KOPT-K1 (cell line): Measurements from ENCODE around the gene DCDC2.
"Not testable (repeated sequence)": the region's sequence is repeated elsewhere in the genome, so short reads cannot be mapped to it uniquely, and the experiment has no call there.

Experiments
- H3K27ac ChIP-seq: fragments of 200-600 bp; sonication (generic); 2 replicates; pipeline ENCODE4 v1.5.1; 2016; ENCODE audit warnings: antibody characterized with exemption, mild to moderate bottlenecking, low read depth, low read length; ENCODE audit not compliant: poor library complexity, severe bottlenecking
- H3K36me3 ChIP-seq: fragments of 200-600 bp; sonication (generic); 2 replicates; pipeline ENCODE4 v1.5.1; 2017; ENCODE audit warnings: antibody characterized with exemption, mild to moderate bottlenecking, low read length, moderate library complexity; ENCODE audit not compliant: insufficient read depth
- H3K9me3 ChIP-seq: fragments of 200-600 bp; sonication (generic); 2 replicates; pipeline ENCODE4 v1.5.1; 2017; ENCODE audit warnings: antibody characterized with exemption, low read length, mild to moderate bottlenecking; ENCODE audit not compliant: insufficient read depth, poor library complexity, severe bottlenecking

The DCDC2 gene

DNA sequence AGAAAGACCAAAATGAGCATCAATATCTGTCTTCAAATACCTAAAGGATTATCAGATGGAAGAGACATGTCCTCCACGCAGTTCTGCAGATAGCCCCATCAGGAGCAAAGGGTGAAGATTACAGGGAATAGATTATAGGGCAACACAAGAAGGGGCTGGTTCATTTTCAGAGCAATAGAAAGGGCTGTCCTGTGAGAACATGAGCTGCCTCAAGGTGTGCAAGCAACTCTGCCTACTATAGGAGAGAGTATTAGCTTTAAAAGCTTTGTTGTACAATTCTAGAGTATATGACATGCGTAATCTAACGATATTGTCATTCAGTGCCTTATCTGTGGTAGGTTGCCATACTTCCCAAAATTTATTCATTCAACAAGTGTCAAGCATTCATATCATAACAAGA lies 119.2 kb downstream of the DCDC2 start:
- Histone ChIP-seq H3K9me3 (no peaks in the 10 kb centered on the region), H3K36me3 (no peaks in the 10 kb centered on the region), H3K27ac (no peak overlapping the region)

GRCh38 chr6:24236779-24237178 lies 121.1 kb downstream of the DCDC2 start:
- H3K27ac ChIP-seq, H3K9me3 ChIP-seq, H3K36me3 ChIP-seq: not testable (repeated sequence)

DNA sequence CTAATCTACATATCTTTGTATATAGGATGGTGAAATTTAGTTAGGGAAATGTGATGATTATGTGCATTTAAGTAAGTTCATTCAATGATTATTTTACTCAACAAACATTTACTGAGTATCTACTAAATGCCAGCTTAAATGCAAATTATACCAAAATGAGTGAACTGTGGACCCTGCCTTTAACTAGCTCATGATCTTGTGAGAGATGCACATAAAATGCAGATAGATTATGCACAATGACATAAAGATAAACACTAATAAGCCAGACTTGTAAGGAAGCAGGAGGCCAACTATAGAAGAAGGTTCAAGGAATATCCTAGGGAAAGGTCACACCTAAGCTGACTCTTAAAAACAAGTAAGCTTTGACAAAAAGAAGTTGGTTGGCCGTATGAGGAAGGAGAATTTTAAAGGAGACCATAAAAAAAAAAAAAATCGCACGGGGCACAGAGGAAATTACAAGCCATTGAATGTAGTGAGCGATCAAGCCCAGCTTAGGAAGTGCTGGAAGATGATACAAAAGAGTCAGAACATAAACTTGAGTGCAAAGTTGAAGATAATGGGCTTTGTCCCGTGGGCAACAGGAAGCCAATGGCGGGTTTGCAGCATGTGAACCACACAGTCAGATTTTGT lies 123.9 kb downstream of the DCDC2 start:
- H3K27ac ChIP-seq, result no peak overlapping the region
- H3K36me3 ChIP-seq, result no peaks in the 10 kb centered on the region
- no peaks in the 10 kb centered on the region for H3K9me3 ChIP-seq

DNA sequence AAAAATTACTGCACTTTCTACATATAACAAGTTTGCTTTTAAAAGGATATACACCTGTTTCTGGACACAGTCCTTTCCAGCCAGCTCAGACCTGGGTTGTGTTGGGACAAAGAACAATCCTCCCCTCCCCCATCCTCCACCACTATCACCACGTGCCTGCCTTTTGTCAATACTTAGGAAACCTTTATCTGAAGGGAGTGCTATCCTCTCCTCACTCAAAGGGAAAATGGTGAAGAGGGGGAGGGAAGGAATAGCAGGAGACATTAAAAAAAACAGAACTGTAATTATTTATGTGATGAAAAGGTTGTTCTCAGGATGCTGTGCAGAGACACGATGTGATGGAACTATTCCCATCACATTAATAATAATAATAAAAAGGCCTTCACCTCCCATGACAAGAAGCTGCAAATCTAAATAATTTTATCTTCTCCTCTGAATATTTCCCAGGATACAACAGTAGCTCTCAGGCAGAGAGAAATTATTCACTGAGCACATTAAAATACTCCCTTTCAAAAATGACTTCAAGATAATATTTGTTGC lies 126.4 kb downstream of the DCDC2 start:
- Histone ChIP-seq H3K36me3 (no peaks in the 10 kb centered on the region), H3K27ac (no peak overlapping the region)

GRCh38 chr6:24229696-24230405 lies 128.0 kb downstream of the DCDC2 start:
- H3K27ac ChIP-seq, result no peak overlapping the region
- no peaks in the 10 kb centered on the region for H3K9me3 ChIP-seq
- H3K36me3 ChIP-seq, result no peaks in the 10 kb centered on the region

More for the DNA sequence above, 126.4 kb downstream of the DCDC2 start:
- no peaks in the 10 kb centered on the region for H3K9me3 ChIP-seq

DNA sequence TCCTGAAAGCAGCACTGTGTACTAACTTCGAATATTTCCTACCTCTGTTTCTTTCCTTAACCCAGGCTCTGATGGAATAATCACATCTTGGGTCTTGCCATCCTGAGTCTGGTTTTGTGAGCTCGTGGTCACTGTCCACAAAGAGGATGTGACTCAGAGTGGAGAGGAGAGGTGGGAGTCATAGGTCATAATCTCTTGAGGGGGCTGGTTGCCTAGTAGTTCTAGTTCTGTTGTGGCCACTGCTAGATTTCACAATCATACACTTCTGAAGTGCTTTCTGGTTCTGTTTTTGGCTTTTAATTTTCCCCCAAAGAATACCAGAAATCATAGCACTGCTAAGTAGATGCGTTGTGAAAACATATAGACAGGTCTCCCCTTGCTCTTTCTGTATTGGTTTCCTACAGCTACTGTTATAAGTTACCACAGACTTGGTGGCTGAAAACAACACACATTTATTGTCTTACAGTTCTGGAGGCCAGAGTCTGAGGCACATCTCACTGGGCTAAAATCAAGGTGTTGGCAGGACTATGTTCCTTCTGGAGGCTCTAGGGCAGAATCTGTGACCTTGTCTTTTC lies 129.1 kb downstream of the DCDC2 start:
- Histone ChIP-seq H3K9me3 (no peaks in the 10 kb centered on the region), H3K36me3 (no peaks in the 10 kb centered on the region), H3K27ac (no peak overlapping the region)

DNA sequence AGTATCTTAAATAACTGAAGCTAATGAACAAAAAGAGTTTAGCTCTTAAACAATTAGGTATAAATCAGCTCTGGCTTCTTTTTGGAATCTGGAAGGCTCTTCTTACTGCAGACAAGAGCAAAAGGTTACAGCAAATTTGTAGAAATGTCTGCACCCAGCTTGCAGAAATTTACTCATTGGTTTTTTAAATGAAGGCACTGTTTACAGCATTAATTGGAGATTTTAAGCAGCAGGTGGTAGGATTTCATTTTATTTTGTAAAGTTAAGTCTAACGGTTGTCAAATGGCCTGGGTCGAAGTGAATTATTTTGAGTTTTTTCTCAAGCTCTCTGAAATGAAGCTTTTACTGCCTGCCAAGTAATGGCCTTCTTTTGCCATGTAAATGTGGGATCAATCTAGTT lies 129.7 kb downstream of the DCDC2 start:
- H3K9me3 ChIP-seq, result no peaks in the 10 kb centered on the region
- no peaks in the 10 kb centered on the region for H3K36me3 ChIP-seq
- no peak overlapping the region for H3K27ac ChIP-seq

GRCh38 chr6:24227556-24227955 lies 130.3 kb downstream of the DCDC2 start:
- no peak overlapping the region for H3K27ac ChIP-seq
- no peaks in the 10 kb centered on the region for H3K36me3 ChIP-seq
- H3K9me3 ChIP-seq, result no peaks in the 10 kb centered on the region

GRCh38 chr6:24226541-24226940 lies 131.3 kb downstream of the DCDC2 start:
- no peaks in the 10 kb centered on the region for H3K36me3 ChIP-seq
- no peaks in the 10 kb centered on the region for H3K9me3 ChIP-seq
- H3K27ac ChIP-seq, result no peak overlapping the region

GRCh38 chr6:24225838-24226237 lies 132.0 kb downstream of the DCDC2 start:
- H3K9me3 ChIP-seq, result no peaks in the 10 kb centered on the region
- H3K27ac ChIP-seq, result no peak overlapping the region
- no peaks in the 10 kb centered on the region for H3K36me3 ChIP-seq

DNA sequence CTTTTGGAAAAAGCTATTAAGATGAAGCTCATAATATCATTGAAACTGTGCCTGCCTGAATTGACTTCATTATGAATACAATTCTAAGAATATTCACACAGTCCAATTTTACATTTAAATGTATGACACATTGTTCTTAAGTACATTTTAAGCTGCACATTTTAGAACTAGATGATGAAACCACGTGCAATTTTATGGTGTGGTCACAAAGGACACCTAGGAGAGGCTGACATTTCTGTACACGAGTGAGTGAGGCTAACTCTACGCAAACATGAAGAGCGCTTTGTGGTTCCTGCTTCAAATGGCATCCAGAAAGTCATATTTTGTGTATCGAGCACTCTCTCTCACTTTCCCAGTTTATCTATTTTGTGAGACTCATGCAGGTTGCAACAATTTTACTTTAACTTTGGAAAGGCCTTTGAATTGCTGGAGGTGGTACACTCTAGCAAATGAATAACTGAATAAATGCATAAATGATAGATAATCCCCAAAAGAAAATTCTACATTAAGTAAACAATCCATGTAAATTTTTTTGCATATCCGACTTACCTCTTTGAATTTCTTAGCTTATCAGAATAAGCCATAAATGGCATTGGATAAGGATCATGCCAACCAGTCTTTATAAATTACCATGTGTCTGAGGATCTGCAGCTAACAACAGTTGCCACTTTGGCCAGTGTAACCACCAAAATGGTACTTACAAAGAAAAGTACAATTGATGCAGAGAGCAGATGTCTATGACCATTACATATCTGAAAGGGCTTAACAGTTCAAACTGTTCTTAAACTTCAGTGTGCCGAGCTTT lies 134.5 kb downstream of the DCDC2 start:
- H3K27ac ChIP-seq, result no peak overlapping the region
- no peaks in the 10 kb centered on the region for H3K9me3 ChIP-seq
- no peaks in the 10 kb centered on the region for H3K36me3 ChIP-seq

DNA sequence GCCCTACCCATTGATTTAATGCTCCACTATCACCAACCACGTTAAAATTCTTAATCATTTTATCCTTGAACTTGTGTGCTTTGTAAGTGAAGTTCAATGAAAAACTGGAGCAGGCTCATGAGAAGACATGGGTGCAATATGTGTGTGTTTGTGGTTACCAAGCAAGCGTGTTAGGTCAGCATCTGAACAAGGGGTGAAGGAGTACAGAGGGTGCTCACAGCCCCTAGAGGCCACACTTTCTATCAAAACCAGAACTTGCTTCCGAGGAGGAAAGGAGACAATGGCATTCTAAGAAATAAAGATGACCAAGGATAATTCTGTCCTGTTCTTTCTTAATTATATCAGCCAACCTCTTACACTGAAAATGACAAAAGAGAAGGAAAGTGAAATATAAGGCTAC lies 138.2 kb downstream of the DCDC2 start:
- Histone ChIP-seq H3K9me3 (no peaks in the 10 kb centered on the region), H3K27ac (no peak overlapping the region), H3K36me3 (no peaks in the 10 kb centered on the region)

DNA sequence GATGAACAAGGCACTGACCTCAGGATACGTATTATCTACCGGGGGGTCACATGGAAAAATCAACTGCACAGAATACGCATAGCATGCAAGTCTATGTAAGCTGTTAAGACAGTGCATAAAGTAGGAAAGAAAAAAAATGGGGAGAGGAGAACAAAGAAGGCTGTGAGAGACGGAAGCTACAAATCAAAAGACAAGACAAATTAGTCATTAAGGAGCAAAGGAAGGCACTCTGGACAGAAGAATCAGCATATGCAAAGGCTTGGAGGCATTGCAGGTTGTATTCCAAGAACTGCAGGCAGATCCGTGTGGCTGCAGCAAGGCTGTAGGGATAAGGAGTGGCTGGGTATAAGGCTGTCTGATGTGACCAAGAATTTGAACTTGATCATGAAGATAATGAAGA lies 142.9 kb downstream of the DCDC2 start:
- H3K36me3 ChIP-seq, result no peaks in the 10 kb centered on the region
- no peak overlapping the region for H3K27ac ChIP-seq
- no peaks in the 10 kb centered on the region for H3K9me3 ChIP-seq

GRCh38 chr6:24207413-24207812 lies 150.4 kb downstream of the DCDC2 start:
- Histone ChIP-seq H3K36me3 (no peaks in the 10 kb centered on the region), H3K27ac (no peak overlapping the region), H3K9me3 (no peaks in the 10 kb centered on the region)

- Histone ChIP-seq H3K27ac (no peak overlapping the region), H3K9me3 (no peaks in the 10 kb centered on the region), H3K36me3 (no peaks in the 10 kb centered on the region)
Observed at GRCh38 chr6:24205020-24205492, 152.8 kb downstream of the DCDC2 start.
